GM12873 (cell line): Measurements from ENCODE around the gene VAV3.

Source experiments
- TF ChIP-seq, protein P1 (sequence below): IDR thresholded peaks from 2 replicates; pipeline ENCODE4 v1.5.1; 2012; ENCODE audit warnings: low read depth, mild to moderate bottlenecking, moderate library complexity, low read length, control low read depth; ENCODE audit not compliant: insufficient read depth; ENCODE audit errors: missing control alignments

VAV3 gene

DNA sequence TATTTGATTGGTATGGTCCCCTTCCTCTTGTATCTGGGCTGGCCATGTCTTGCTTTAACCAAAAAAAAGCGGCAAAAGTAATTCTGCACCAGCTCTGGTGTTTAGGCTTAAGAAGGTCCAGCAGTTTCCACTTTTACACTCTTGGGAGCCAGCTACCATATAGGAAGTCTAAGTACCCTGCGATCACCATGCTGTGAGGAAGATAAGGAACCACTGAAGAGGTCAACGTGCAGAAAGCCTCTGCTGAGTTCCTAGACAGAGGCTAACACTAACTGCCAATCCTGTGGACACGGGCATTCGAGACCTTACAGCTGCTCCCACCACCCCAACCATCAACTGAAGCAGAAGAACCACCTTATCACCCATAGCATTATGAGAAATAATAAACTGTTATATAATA lies 331.4 kb downstream of the VAV3 start:
- TF ChIP-seq, protein P1, sequence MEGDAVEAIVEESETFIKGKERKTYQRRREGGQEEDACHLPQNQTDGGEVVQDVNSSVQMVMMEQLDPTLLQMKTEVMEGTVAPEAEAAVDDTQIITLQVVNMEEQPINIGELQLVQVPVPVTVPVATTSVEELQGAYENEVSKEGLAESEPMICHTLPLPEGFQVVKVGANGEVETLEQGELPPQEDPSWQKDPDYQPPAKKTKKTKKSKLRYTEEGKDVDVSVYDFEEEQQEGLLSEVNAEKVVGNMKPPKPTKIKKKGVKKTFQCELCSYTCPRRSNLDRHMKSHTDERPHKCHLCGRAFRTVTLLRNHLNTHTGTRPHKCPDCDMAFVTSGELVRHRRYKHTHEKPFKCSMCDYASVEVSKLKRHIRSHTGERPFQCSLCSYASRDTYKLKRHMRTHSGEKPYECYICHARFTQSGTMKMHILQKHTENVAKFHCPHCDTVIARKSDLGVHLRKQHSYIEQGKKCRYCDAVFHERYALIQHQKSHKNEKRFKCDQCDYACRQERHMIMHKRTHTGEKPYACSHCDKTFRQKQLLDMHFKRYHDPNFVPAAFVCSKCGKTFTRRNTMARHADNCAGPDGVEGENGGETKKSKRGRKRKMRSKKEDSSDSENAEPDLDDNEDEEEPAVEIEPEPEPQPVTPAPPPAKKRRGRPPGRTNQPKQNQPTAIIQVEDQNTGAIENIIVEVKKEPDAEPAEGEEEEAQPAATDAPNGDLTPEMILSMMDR = no peak

DNA sequence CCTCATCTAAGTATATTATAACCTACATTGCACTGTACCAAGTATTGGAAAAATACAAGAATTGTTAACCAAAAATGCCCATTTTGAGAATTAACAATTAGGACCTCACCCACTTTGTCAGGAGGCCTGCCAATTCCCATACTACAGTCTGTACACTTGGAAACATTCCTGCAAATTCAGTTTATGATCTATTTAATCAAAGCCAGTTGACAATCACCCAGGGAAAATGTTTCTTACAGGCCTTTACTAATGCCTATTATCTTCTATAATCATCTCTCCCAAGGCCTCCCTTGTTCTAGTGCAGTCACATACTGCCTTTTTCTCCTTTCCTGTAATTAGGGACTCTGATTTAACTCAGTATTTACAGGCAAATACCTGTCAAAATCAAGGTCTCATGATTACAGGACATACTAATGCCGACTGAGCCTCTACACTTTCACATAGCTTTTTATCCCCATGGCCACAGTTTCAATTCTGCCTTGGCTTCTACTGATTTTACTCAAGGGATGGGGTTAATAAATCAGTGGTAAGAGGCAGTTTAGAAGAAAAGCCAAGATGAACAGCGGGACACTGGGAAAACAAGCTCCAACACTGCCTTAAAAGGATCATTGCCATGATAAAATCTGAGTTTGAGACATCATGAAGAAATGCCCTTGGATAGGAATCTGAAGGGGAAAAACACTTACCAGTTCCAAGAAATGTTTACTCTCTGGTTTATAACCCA lies 338.7 kb downstream of the VAV3 start:
- TF ChIP-seq, protein P1 = no peak

- TF ChIP-seq, protein P1 = no peak
These were observed 339.5 kb downstream of the VAV3 start for GRCh38 chr1:107625405-107626029.

DNA sequence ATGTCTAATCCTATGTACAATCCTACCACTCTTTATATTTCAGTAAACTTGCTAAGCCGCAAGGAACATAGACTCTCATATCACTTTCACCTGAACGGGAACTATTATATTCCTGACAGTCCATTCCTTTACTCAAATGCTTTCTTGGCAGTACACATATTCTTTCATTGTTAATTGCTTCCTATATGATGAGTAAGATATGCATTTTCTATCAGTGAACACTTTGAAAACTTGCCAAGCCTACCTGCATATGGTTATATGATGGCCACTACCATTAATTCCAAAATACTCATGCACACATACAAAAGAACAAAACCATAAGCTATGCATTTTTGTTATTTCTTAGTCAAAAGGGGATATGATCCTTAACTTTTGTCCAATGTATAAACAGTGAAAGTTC lies 341.5 kb downstream of the VAV3 start:
- TF ChIP-seq, protein P1 = no peak

- TF ChIP-seq, protein P1 = no peak
These were observed 342.0 kb downstream of the VAV3 start for GRCh38 chr1:107622966-107623365.

GRCh38 chr1:107622535-107622934 lies 342.4 kb downstream of the VAV3 start:
- TF ChIP-seq, protein P1 = no peak

DNA sequence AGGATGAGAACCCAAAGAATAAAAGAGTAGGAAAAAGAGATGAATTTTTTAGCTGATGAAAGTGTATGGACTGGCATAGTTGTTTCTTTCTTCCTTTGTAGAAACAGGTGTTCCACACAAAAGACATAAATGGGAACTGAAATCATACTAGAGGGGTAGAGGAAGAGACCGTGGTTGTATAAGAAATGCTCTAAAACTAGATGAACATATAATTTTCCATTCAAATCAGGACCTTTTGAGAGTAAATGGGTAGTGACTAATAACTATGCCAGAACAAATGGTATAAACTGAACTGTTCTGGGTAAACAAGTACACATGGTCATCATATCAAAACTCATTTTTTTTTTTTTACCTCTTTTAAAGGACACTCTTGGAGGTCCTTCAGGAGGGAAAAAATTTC lies 344.2 kb downstream of the VAV3 start:
- TF ChIP-seq, protein P1 = no peak
